MM.1S (cell line): Measurements from ENCODE around the gene LGMN.
A peak's percentile ranks its signal among the peaks of the same experiment; 100 is the strongest.
"Not testable (repeated sequence)": the region's sequence is repeated elsewhere in the genome, so short reads cannot be mapped to it uniquely, and the experiment has no call there.

ENCODE experiments used
- DNase-seq: peaks from one replicate; pipeline ENCODE4 v3.0.0-alpha.2; 2015
- H2AFZ ChIP-seq: fragments of 300-600 bp; sonication (generic); 2 replicates; pipeline ENCODE4 v1.6.0; 2016; ENCODE audit warnings: antibody characterized with exemption, low read length
- H3F3A ChIP-seq: fragments of 300-600 bp; sonication (generic); 2 replicates; pipeline ENCODE4 v1.6.1; 2016; ENCODE audit warnings: mild to moderate bottlenecking, antibody characterized with exemption, low read length, moderate library complexity, mixed read lengths; ENCODE audit not compliant: insufficient read depth
- H3K27ac ChIP-seq: fragments of 300-600 bp; sonication (generic); 2 replicates; pipeline ENCODE4 v1.5.1; 2016; ENCODE audit warnings: mild to moderate bottlenecking, low read length
- H3K27me3 ChIP-seq: fragments of 300-600 bp; sonication (generic); replicated peaks from 2 replicates; pipeline ENCODE4 v1.6.0; 2016; ENCODE audit warnings: low read length; ENCODE audit not compliant: insufficient read depth
- H3K36me3 ChIP-seq: fragments of 300-600 bp; sonication (generic); replicated peaks from 2 replicates; pipeline ENCODE4 v1.6.1; 2016; ENCODE audit warnings: mild to moderate bottlenecking, low read length, mixed read lengths; ENCODE audit not compliant: insufficient read depth
- H3K4me1 ChIP-seq: fragments of 300-600 bp; sonication (generic); 2 replicates; pipeline ENCODE4 v1.6.1; 2016; ENCODE audit warnings: low read length, mixed read lengths
- H3K4me2 ChIP-seq: fragments of 300-600 bp; sonication (generic); 2 replicates; pipeline ENCODE4 v1.6.0; 2016; ENCODE audit warnings: low read depth, low read length
- H3K4me3 ChIP-seq: fragments of 300-600 bp; sonication (generic); 2 replicates; pipeline ENCODE4 v1.5.1; 2016; ENCODE audit warnings: low read length, mixed read lengths
- H3K79me2 ChIP-seq: fragments of 300-600 bp; sonication (generic); 2 replicates; pipeline ENCODE4 v1.6.1; 2016; ENCODE audit warnings: mixed run types, low read length, mixed read lengths
- H3K9ac ChIP-seq: fragments of 300-600 bp; sonication (generic); 2 replicates; pipeline ENCODE4 v1.6.1; 2016; ENCODE audit warnings: low read length, mixed read lengths
- H3K9me2 ChIP-seq: fragments of 300-600 bp; sonication (generic); replicated peaks from 2 replicates; pipeline ENCODE4 v1.6.1; 2016; ENCODE audit warnings: mild to moderate bottlenecking, low read length, mixed read lengths; ENCODE audit not compliant: insufficient read depth
- H3K9me3 ChIP-seq: fragments of 300-600 bp; sonication (generic); replicated peaks from 2 replicates; pipeline ENCODE4 v1.6.1; 2016; ENCODE audit warnings: mild to moderate bottlenecking, low read length, mixed read lengths; ENCODE audit not compliant: insufficient read depth
- H4K20me1 ChIP-seq: fragments of 300-600 bp; sonication (generic); 2 replicates; pipeline ENCODE4 v1.6.1; 2016; ENCODE audit warnings: mild to moderate bottlenecking, low read length, moderate library complexity, mixed read lengths; ENCODE audit not compliant: insufficient read depth
- CTCF ChIP-seq: fragments of 300-600 bp; sonication (generic); IDR thresholded peaks from 2 replicates; pipeline ENCODE4 v1.5.1; 2016; ENCODE audit warnings: antibody characterized with exemption, low read length, mixed read lengths
- EZH2 ChIP-seq: fragments of 300-600 bp; sonication (generic); optimal IDR thresholded peaks from 2 replicates; pipeline ENCODE3; 2017; ENCODE audit warnings: low read depth, mild to moderate bottlenecking, antibody characterized with exemption, low read length, mixed read lengths
- EZH2phosphoT487 ChIP-seq: fragments of 300-600 bp; sonication (generic); IDR thresholded peaks from 2 replicates; pipeline ENCODE4 v1.6.1; 2018; ENCODE audit warnings: antibody characterized with exemption, low read length

LGMN gene

GRCh38 chr14:92783813-92784431 lies 35.5 kb upstream of the LGMN start:
- Histone ChIP-seq H3K9ac (no peak overlapping the region), H3K36me3 (no peaks in the 10 kb centered on the region), H3F3A (no peaks in the 10 kb centered on the region), H3K4me3 (no peak overlapping the region), H3K27me3 (no peaks in the 10 kb centered on the region), H3K79me2 (no peaks in the 10 kb centered on the region), H3K9me3 (no peaks in the 10 kb centered on the region), H2AFZ (no peak overlapping the region), H3K27ac (no peak overlapping the region), H4K20me1 (no peaks in the 10 kb centered on the region), H3K4me1 (no peaks in the 10 kb centered on the region), H3K9me2 (no peaks in the 10 kb centered on the region), H3K4me2 (no peak overlapping the region)
- peak; percentile 70 for DNase-seq
- TF ChIP-seq EZH2phosphoT487 (no peak), EZH2 (no peak), CTCF (peak; percentile 45)

- H3K79me2 ChIP-seq = no peaks in the 10 kb centered on the region
- H3K4me2 ChIP-seq = no peak overlapping the region
- no peak for DNase-seq
- no peaks in the 10 kb centered on the region for H3K4me1 ChIP-seq
- no peaks in the 10 kb centered on the region for H3K9me2 ChIP-seq
- no peak overlapping the region for H3K9ac ChIP-seq
- H3K36me3 ChIP-seq = no peaks in the 10 kb centered on the region
- no peaks in the 10 kb centered on the region for H3F3A ChIP-seq
- no peak overlapping the region for H3K4me3 ChIP-seq
- H3K27ac ChIP-seq = no peak overlapping the region
- H4K20me1 ChIP-seq = no peaks in the 10 kb centered on the region
- no peaks in the 10 kb centered on the region for H3K9me3 ChIP-seq
- no peak overlapping the region for H2AFZ ChIP-seq
- no peaks in the 10 kb centered on the region for H3K27me3 ChIP-seq
- no peak for TF ChIP-seq EZH2
These were observed 32.9 kb upstream of the LGMN start for GRCh38 chr14:92781350-92781749.

DNA sequence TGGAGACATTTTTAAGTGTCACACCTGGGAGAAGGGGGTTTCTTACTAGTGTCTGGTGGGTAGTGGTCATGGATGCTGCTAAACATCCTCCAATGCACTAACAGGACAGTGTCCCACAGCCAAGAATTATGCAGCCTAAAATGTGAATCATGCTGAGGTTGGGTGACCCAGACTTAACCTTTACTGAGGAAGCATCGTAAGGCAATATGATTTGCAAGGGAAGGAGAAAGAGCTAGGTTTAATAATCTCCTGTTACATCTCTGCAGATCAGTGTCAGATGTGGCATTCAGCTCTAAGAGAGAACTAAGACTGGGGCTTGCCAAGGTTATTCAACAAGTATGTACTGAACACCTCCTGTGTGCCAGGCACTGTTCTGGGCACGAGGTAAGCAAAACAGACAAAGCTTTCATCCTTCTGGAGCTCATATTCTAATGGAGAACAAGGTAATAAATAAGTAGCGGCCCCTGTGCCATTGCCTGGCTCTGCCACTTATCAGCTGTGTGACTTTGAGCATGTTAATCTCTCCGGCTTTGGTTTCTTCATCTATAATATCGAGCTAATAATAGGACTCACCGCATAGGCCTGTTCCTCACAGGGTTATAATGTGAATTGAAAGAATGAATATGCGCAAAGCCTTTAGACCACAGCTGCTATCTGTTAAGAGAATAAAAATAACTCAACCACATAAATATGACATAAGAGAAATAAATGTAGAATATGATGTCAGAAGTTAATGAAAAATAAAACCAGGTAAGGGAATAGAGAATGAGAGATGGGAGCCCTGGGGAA lies 32.2 kb upstream of the LGMN start:
- no peaks in the 10 kb centered on the region for H3K79me2 ChIP-seq
- no peak overlapping the region for H2AFZ ChIP-seq
- H3K4me2 ChIP-seq = no peak overlapping the region
- H3K4me1 ChIP-seq = peaks cover 5% of the 10 kb centered on the region; the same call in 1 of the 2 replicates
- no peak overlapping the region for H3K9ac ChIP-seq
- no peaks in the 10 kb centered on the region for H3K9me2 ChIP-seq
- H3K27ac ChIP-seq = peak overlapping the region; percentile 37; the same call in 1 of the 2 replicates
- no peak for DNase-seq
- H3K9me3 ChIP-seq = no peaks in the 10 kb centered on the region
- H3K27me3 ChIP-seq = no peaks in the 10 kb centered on the region
- H3K4me3 ChIP-seq = no peak overlapping the region
- peaks cover 3% of the 10 kb centered on the region; the same call in 1 of the 2 replicates for H3F3A ChIP-seq
- H4K20me1 ChIP-seq = no peaks in the 10 kb centered on the region
- TF ChIP-seq CTCF = no peak
- TF ChIP-seq EZH2phosphoT487 = no peak
- no peak for TF ChIP-seq EZH2
- H3K36me3 ChIP-seq = no peaks in the 10 kb centered on the region

- not testable (repeated sequence) for H3K36me3 ChIP-seq, H2AFZ ChIP-seq, H3K79me2 ChIP-seq, H3K27ac ChIP-seq, DNase-seq, H3K9me2 ChIP-seq, H3K4me3 ChIP-seq, H4K20me1 ChIP-seq, H3K4me2 ChIP-seq, H3K9me3 ChIP-seq, H3K27me3 ChIP-seq, H3K9ac ChIP-seq
- Histone ChIP-seq H3F3A (peaks cover 10% of the 10 kb centered on the region), H3K4me1 (peaks cover 11% of the 10 kb centered on the region)
These were observed 30.6 kb upstream of the LGMN start for GRCh38 chr14:92778868-92779565.

GRCh38 chr14:92775292-92775691 lies 26.9 kb upstream of the LGMN start:
- H3K4me2 ChIP-seq = peak overlapping the region; percentile 24; the same call in 1 of the 2 replicates
- H3K4me1 ChIP-seq = peaks cover 11% of the 10 kb centered on the region
- H3K4me3 ChIP-seq = not testable (repeated sequence)

More at GRCh38 chr14:92775292-92775691, 26.9 kb upstream of the LGMN start:
- H3K27me3 ChIP-seq, H3K79me2 ChIP-seq, H2AFZ ChIP-seq, H3K9me3 ChIP-seq, H3K36me3 ChIP-seq, H3K9me2 ChIP-seq, H4K20me1 ChIP-seq: not testable (repeated sequence)
- peaks cover 13% of the 10 kb centered on the region for H3F3A ChIP-seq
- H3K27ac ChIP-seq = peak overlapping the region; percentile 97
- H3K9ac ChIP-seq = peak overlapping the region; percentile 55
- peak; percentile 91 for DNase-seq
